Adrenal gland (tissue), 5 donors: ENCODE measurements around the gene PNPLA8.
"Not testable (repeated sequence)": the region's sequence is repeated elsewhere in the genome, so short reads cannot be mapped to it uniquely, and the experiment has no call there.

Experiments
- POLR2A ChIP-seq, 2 donors: fragments of 450-650 bp; IDR thresholded peaks; one replicate each; pipeline ENCODE4 v1.6.1; 2017; ENCODE audit warnings: antibody characterized with exemption in 2 of 2, mild to moderate bottlenecking in 2 of 2, moderate library complexity in 1 of 2
- TF ChIP-seq, protein P1 (sequence below), 6 experiments: fragments of 450-650 bp in 4 of 6; fragments of 200-600 bp in 2 of 6; sonication (generic) in 1 of 6; IDR thresholded peaks; 1 replicate in 5 of 6; 2 replicates in 1 of 6; pipeline versions ENCODE4 v1.5.1 to v1.8.0; 2016 to 2021; ENCODE audit warnings: antibody characterized with exemption in 6 of 6, mild to moderate bottlenecking in 2 of 6, moderate library complexity in 1 of 6
- donor health status: DM: no; HTN: no; CAD: no.

DNA sequence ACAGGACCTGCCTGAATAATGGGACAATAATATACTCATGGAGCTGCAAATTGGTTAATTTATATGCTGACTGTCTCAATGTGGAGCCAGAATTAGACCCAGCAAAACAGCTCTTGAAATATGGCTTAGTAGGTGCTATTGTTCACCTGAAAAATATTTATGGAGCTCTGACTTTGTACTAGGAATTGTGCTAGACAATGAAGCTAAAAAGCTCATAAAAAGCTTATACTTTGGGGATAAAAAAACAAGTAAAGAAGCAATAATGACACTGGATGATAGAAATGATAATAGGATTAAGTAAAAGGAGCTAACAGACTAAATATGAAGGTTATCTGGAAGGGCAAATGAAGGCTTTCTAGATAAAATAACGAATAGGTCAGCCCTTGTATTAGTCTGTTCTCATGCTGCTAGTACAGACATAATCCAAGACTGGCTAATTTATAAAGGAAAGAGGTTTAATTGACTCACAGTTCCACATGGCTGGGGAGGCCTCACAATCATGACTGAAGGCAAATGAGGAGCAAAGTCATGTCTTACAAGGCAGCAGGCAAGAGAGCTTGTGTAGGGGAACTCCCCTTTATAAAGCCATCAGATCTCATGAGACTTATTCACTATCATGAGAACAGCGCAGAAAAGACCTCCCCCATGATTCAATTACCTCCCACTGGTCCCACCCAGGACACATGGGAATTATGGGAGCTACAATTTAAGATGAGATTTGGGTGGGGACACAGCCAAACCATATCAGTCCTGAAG is 22.4 kb upstream of the PNPLA8 start:
- TF ChIP-seq, protein P1, sequence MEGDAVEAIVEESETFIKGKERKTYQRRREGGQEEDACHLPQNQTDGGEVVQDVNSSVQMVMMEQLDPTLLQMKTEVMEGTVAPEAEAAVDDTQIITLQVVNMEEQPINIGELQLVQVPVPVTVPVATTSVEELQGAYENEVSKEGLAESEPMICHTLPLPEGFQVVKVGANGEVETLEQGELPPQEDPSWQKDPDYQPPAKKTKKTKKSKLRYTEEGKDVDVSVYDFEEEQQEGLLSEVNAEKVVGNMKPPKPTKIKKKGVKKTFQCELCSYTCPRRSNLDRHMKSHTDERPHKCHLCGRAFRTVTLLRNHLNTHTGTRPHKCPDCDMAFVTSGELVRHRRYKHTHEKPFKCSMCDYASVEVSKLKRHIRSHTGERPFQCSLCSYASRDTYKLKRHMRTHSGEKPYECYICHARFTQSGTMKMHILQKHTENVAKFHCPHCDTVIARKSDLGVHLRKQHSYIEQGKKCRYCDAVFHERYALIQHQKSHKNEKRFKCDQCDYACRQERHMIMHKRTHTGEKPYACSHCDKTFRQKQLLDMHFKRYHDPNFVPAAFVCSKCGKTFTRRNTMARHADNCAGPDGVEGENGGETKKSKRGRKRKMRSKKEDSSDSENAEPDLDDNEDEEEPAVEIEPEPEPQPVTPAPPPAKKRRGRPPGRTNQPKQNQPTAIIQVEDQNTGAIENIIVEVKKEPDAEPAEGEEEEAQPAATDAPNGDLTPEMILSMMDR (IDR thresholded peaks at IDR 0.05) = not testable (repeated sequence)
- TF ChIP-seq POLR2A (IDR thresholded peaks at IDR 0.05) = not testable (repeated sequence)
